ENCODE results near the gene C17orf114.

Gene C17orf114

GRCh38 chr17:4802228-4802627, at the start of gene C17orf114:
TSS of gene C17orf114 (minus strand) at chr17:4802328.
- intact Hi-C loops (cut with micrococcal nuclease; ENCODE audit: unreplicated experiment), result no loop called here
- CTCF ChIA-PET, result no interaction called here
- Histone ChIP-seq H3K27ac (ENCODE audit: low read depth, low read length, poor library complexity, severe bottlenecking) (no peak within 1 kb of the TSS), H3K9me3 (ENCODE audit: low read depth, low read length, poor library complexity, severe bottlenecking) (no peaks in the 10 kb centered on the region), H3K27me3 (replicated peaks; ENCODE audit: insufficient read depth, low read depth, low read length, poor library complexity) (no peaks in the 10 kb centered on the region), H3K4me3 (ENCODE audit: low read depth, low read length, poor library complexity, severe bottlenecking) (no peak within 1 kb of the TSS), H3K36me3 (ENCODE audit: insufficient read depth, low read length, poor library complexity, severe bottlenecking) (peaks cover 17% of the 10 kb centered on the region), H3K4me1 (ENCODE audit: insufficient read depth, low read length, poor library complexity, severe bottlenecking) (peaks cover 2% of the 10 kb centered on the region)
- TF ChIP-seq EZH2 (IDR thresholded peaks at IDR 0.05; ENCODE audit: borderline replicate concordance, low read depth, low read length, poor library complexity, severe bottlenecking) (no peak), CTCF (conservative IDR thresholded peaks at IDR 0.05; ENCODE audit: low read depth, low read length) (no peak)
- DNase-seq (ENCODE audit: low spot score), result no peak
- POLR2A ChIA-PET (ENCODE audit: low non-redundant PET), result no interaction called here
- BruUV-seq (replicated peaks), result no TSS peak

GRCh38 chr17:4851084-4851483, 49.0 kb upstream of the C17orf114 start:
- DNase-seq (ENCODE audit: low spot score), result no peak
- POLR2A ChIA-PET (ENCODE audit: low non-redundant PET), result no interaction called here
- Histone ChIP-seq H3K27me3 (replicated peaks; ENCODE audit: insufficient read depth, low read depth, low read length, poor library complexity) (no peaks in the 10 kb centered on the region), H3K9me3 (ENCODE audit: low read depth, low read length, poor library complexity, severe bottlenecking) (no peaks in the 10 kb centered on the region), H3K27ac (ENCODE audit: low read depth, low read length, poor library complexity, severe bottlenecking) (peak overlapping the region; percentile 29), H3K4me1 (ENCODE audit: insufficient read depth, low read length, poor library complexity, severe bottlenecking) (peaks cover 8% of the 10 kb centered on the region), H3K36me3 (ENCODE audit: insufficient read depth, low read length, poor library complexity, severe bottlenecking) (no peaks in the 10 kb centered on the region), H3K4me3 (ENCODE audit: low read depth, low read length, poor library complexity, severe bottlenecking) (no peak overlapping the region)
- CTCF ChIA-PET, result no interaction called here
- intact Hi-C loops (cut with micrococcal nuclease; ENCODE audit: unreplicated experiment), result no loop called here
- TF ChIP-seq CTCF (conservative IDR thresholded peaks at IDR 0.05; ENCODE audit: low read depth, low read length), result no peak
- TF ChIP-seq EZH2 (IDR thresholded peaks at IDR 0.05; ENCODE audit: borderline replicate concordance, low read depth, low read length, poor library complexity, severe bottlenecking), result no peak
- no TSS peak for BruUV-seq (replicated peaks)

- DNase-seq (ENCODE audit: low spot score), result no peak
- ChIA-PET CTCF (no interaction called here), POLR2A (ENCODE audit: low non-redundant PET) (no interaction called here)
- BruUV-seq (replicated peaks), result no TSS peak
- Histone ChIP-seq H3K27me3 (replicated peaks; ENCODE audit: insufficient read depth, low read depth, low read length, poor library complexity) (no peaks in the 10 kb centered on the region), H3K9me3 (ENCODE audit: low read depth, low read length, poor library complexity, severe bottlenecking) (no peaks in the 10 kb centered on the region), H3K4me3 (ENCODE audit: low read depth, low read length, poor library complexity, severe bottlenecking) (no peak overlapping the region), H3K4me1 (ENCODE audit: insufficient read depth, low read length, poor library complexity, severe bottlenecking) (peaks cover 8% of the 10 kb centered on the region), H3K36me3 (ENCODE audit: insufficient read depth, low read length, poor library complexity, severe bottlenecking) (no peaks in the 10 kb centered on the region), H3K27ac (ENCODE audit: low read depth, low read length, poor library complexity, severe bottlenecking) (no peak overlapping the region)
- intact Hi-C loops (cut with micrococcal nuclease; ENCODE audit: unreplicated experiment), result no loop called here
- TF ChIP-seq CTCF (conservative IDR thresholded peaks at IDR 0.05; ENCODE audit: low read depth, low read length), result no peak
- no peak for TF ChIP-seq EZH2 (IDR thresholded peaks at IDR 0.05; ENCODE audit: borderline replicate concordance, low read depth, low read length, poor library complexity, severe bottlenecking)
Observed at GRCh38 chr17:4850246-4850645, 48.1 kb upstream of the C17orf114 start.

All from A673 (cell line).